Activated CD4-positive, alpha-beta T cell treated with anti-CD3 and anti-CD28 coated beads, Interleukin-2, amount 50 U/mL, for 16 hours (primary cell): ENCODE measurements around the gene MGAT2.

Source experiments
- DNase-seq: peaks from one replicate; pipeline ENCODE4 v3.0.0-alpha.2; 2020

MGAT2 gene

GRCh38 chr14:49620182-49621113 lies at the start of gene MGAT2, which contains the start of gene RPL36AL:
MGAT2 (plus strand) TSS chr14:49620799; CDS start chr14:49621269, 470 bp downstream.
RPL36AL (minus strand) TSS chr14:49620626; CDS start chr14:49619104, 1,522 bp downstream.
- DNase-seq = peak; percentile 99

GRCh38 chr14:49574038-49574437 lies 46.6 kb upstream of the MGAT2 start:
- DNase-seq = no peak

DNA sequence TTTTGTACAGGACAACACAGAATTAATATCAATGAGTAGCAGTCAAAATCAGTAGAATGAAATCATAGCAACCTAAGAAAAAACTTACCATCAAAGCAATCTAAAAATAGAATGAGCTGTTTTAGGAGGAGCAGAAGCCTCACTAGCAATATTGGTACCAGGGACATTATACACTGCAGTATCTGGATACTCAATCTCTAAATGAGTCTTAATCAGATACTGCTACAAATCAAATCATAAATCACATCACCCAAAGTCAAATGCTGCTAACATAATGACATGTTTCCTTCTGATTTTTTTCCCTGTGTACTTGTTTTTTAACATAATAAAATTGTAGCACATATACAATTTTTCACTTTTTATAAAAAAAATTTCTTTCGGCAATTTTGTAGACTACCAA lies 42.5 kb upstream of the MGAT2 start:
- DNase-seq = no peak

GRCh38 chr14:49579841-49580240 lies 40.8 kb upstream of the MGAT2 start:
- no peak for DNase-seq

- DNase-seq = no peak
Measured at GRCh38 chr14:49581209-49582112, 39.1 kb upstream of the MGAT2 start.

- no peak for DNase-seq
Measured at GRCh38 chr14:49582113-49582977, 38.3 kb upstream of the MGAT2 start.

GRCh38 chr14:49583629-49584028 lies 37.0 kb upstream of the MGAT2 start:
- no peak for DNase-seq

DNA sequence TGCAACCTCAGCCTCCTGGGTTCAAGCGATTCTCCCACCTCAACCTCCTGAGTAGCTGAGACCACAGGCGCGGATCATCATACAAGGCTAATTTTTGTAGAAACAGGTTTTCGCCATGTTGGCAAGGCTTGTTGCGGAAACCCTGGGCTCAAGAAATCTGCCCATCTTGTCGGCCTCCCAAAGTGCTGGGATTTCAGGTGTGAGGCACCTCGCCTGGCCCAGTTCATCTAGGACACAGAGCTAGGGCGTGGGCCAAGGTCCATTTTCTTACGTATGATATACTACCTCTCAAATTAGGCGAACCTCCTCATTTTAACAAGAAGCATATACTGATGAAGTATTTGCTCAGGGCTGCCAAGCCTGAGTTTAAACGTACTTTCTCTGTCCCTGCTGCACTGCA lies 36.5 kb upstream of the MGAT2 start:
- no peak for DNase-seq

DNA sequence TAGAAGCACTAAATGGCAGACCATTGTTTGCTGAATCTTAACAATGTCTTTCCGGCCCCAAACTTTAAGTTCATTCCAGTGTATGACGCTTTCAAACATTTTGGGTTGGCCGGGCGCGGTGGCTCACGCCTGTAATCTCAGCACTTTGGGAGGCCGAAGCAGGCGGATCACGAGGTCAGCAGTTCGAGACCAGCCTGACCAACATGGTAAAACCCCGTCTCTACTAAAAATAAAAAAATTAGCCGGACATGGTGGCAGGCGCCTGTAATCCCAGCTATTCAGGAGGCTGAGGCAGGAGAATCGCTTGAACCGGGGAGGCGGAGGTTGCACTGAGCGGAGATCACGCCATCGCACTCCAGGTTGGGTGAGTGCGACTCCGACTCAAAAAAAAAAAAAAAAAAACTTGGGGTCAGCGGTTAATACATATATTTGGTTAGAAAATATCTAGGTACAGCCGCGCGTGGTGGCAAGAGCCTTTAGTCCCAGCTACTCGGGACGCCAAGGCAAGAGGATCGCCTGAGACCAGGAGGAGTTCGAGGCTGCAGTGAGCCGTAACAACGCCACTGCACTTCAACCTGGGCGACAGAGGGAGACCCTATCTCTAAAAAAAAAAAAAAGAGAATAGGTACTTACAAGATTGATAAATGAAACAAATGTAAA lies 35.5 kb upstream of the MGAT2 start:
- DNase-seq = peak; percentile 58

DNA sequence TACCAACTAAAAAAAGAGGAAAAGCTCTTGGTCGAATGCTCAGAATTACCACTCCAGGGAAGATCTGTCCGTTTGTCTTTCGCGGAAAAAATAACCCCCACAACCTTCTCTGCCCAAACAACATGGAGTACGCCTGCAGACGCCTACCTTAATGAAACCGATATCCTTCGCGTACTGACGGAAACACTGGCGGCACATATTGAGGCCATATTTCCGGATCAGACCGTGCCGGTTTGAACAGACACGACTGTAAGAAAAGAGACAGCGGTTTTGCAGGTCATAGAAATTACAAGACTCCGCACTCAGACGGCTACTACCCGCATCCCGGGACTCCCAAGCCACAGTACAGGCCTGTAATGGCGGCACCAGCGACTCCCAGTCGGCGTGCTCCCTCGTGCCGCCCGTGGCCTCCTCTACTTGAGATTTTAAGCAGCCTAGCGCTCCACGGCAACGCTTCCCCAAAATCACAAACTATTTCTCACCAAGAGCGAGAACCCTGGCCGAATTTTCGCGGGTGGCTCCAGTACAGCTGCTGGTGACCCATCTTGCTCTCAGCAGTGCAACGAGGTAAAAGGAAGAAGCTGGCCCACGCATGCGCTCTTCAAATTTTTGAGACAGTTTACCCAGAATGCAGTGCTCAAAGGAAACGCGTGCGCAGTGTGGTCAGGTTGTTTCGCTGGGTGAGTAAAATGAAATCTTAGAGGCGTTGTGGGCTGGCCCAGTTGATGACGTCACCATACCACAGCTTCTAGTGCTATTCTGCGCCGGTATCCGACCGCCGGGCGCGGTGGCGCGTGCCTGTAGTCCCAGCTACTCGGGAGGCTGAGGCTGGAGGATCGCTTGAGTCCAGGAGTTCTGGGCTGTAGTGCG lies 34.6 kb upstream of the MGAT2 start, which contains the start of gene RPS29:
RPS29 (minus strand) TSS at position 578 of the 870 bp plus-strand sequence; CDS start at position 544, 34 bp downstream.
- peak; percentile 99 for DNase-seq

DNA sequence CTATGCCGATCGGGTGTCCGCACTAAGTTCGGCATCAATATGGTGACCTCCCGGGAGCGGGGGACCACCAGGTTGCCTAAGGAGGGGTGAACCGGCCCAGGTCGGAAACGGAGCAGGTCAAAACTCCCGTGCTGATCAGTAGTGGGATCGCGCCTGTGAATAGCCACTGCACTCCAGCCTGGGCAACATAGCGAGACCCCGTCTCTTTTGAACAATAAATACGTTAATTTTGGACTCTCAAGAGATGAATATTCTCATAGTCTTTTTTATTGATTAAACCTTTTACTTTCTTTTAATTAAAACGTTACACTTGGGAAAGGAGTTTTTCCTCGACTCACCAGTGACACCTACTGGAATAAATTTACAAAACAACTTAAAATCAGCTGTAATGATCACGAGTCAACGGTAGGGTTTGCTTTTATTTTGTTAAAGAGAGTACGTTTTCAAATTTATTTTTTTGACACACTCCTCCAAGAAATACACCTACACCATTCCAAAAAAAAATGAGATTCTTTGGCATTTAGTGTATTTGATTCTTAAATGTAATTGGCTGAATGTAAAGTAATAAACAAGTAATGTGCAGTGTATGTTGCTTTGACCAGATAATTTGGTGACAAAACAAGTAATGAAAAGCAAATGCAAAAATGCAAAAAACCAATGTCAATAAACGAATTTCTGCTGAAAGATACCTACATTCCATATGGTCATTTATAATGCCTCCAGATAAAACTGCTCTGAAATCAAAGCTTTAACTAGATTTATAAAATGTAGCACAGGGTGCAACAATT lies 33.7 kb upstream of the MGAT2 start:
- DNase-seq = peak; percentile 78

GRCh38 chr14:49589387-49589786 lies 31.2 kb upstream of the MGAT2 start:
- no peak for DNase-seq

- no peak for DNase-seq
Measured at GRCh38 chr14:49593016-49593415, 27.6 kb upstream of the MGAT2 start.

- no peak for DNase-seq
Measured at GRCh38 chr14:49594347-49595091, 26.1 kb upstream of the MGAT2 start.

- DNase-seq = no peak
Measured at GRCh38 chr14:49598189-49598484, 22.5 kb upstream of the MGAT2 start.

DNA sequence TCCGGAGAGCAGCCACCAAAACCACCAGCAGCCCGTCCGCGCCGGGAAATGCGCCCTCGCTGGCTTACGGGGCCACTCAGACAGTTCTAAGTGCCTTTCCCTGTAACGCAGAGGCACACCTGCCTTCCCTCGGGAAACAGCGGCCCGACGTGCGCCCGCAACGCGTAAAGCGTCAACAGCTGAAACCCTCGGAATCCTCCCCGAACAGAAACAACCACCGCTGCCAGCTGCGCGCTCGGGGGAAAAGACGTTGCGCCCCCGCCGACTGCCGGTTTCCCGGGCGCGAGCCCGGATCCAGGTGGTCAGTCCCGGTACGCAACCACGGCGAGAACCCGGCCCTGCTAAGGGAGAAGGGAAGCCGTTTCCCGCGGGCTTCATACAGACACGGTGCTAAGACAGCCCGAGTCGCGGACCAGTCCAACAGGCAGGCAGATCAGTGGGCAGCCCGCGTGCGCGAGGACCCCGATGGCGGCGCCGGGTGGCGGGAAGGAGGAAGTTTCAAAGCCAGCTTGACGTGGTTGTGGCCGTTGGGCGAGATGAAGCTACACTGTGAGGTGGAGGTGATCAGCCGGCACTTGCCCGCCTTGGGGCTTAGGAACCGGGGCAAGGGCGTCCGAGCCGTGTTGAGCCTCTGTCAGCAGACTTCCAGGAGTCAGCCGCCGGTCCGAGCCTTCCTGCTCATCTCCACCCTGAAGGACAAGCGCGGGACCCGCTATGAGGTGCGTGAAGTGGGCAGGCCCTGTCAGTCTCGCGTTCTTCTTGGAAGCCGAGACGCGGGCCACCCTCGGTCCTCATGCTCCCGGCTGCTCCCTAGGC lies 21.9 kb upstream of the MGAT2 start, which contains the start of gene LRR1:
LRR1 (plus strand) TSS at position 456 of the 816 bp plus-strand sequence; CDS start at position 537, 81 bp downstream.
- peak; percentile 87 for DNase-seq

DNA sequence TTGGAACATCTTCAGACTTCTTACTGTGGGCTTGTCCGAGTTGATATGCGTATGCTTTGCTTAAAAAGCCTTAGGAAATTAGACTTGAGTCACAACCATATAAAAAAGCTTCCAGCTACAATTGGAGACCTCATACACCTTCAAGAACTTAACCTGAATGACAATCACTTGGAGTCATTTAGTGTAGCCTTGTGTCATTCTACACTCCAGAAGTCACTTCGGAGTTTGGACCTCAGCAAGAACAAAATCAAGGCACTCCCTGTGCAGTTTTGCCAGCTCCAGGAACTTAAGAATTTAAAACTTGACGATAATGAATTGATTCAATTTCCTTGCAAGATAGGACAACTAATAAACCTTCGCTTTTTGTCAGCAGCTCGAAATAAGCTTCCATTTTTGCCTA lies 13.0 kb upstream of the MGAT2 start:
- DNase-seq = no peak

DNA sequence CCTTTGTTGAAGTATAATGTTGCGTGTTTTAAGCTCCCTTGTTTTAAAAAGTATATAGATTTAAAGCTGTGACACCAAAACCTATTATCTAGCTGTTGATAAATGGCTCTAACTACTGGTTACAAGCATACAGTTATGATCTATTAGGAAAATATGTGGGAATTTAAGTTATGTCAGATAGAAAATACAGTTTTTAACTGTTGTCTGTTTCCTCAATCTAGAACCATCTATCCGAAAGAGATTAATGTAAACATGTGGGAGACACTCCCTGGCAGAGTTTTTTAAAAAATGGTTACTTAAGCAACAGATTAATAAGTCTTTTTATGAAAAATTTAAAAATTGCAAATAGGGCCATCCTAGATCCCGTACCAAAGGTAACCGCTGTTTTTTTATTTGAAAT lies 8.3 kb upstream of the MGAT2 start:
- DNase-seq = no peak
